ENCODE measurements around the gene CTIF.

DNA sequence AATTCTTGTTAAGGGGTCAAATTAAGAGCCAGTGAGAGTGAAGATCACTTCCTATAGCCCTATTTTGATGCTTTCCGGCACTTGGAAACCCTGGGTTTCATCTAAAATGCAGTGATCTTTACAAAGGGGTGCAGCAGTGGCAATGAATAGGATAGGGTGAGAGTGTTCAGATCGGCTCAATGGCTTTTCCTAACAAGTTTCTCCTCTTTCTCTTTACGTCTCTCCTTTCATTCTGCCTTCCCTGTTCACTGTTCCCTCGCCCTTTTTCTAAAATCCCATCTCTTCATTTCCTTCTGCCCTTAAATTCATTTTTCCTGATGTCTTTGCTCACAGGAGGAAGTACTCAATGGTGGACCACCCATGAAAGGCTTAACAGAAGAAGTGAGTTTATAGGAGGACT, 86.0 kb downstream of the CTIF start:
- TF ChIP-seq POLR2A (IDR thresholded peaks at IDR 0.05) = no peak
- TF ChIP-seq, protein P1, sequence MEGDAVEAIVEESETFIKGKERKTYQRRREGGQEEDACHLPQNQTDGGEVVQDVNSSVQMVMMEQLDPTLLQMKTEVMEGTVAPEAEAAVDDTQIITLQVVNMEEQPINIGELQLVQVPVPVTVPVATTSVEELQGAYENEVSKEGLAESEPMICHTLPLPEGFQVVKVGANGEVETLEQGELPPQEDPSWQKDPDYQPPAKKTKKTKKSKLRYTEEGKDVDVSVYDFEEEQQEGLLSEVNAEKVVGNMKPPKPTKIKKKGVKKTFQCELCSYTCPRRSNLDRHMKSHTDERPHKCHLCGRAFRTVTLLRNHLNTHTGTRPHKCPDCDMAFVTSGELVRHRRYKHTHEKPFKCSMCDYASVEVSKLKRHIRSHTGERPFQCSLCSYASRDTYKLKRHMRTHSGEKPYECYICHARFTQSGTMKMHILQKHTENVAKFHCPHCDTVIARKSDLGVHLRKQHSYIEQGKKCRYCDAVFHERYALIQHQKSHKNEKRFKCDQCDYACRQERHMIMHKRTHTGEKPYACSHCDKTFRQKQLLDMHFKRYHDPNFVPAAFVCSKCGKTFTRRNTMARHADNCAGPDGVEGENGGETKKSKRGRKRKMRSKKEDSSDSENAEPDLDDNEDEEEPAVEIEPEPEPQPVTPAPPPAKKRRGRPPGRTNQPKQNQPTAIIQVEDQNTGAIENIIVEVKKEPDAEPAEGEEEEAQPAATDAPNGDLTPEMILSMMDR (IDR thresholded peaks at IDR 0.05) = no peak
